HT-29 (cell line): ENCODE results near the gene DPEP3. TPM values are rescaled to one million over a fixed set of nuclear protein-coding genes. Genes with fewer than 3 reads are reported as not detected.
"Not testable (repeated sequence)": the region's sequence is repeated elsewhere in the genome, so short reads cannot be mapped to it uniquely, and the experiment has no call there.

ENCODE experiments used
- DNase-seq: peaks from one replicate; pipeline ENCODE4 v3.0.0-alpha.2; 2015; ENCODE audit warnings: low spot score
- total RNA-seq: library from RNA; depleted of rRNA; stranded (reverse); fragments of >200 nt; shearing (Covaris generic); gene quantifications from 2 replicates; pipeline ENCODE4 v1.2.3, GENCODE V29; 2014

The DPEP3 gene
- total RNA-seq, 1 experiment from 2014 or later, result not detected

DNA sequence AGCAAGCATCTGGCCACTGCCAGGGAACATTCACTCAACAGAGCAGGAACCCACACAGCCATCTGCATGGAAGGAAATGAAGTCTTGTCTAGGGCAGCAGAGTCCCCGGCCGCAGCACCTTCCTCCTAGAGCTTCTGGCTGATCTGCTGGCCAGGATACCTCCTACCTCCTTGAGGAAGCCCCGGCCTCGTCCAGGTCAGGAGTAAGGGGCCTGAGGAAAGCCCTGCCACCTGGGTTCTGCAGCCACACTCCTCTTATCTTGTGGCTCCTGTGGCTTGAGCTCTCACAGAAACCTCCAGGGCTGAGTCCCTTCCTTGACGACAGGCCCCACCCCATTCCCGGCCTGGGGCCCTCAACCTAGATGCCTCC is 13.7 kb upstream of the DPEP3 start:
- DNase-seq, result not testable (repeated sequence)

DNA sequence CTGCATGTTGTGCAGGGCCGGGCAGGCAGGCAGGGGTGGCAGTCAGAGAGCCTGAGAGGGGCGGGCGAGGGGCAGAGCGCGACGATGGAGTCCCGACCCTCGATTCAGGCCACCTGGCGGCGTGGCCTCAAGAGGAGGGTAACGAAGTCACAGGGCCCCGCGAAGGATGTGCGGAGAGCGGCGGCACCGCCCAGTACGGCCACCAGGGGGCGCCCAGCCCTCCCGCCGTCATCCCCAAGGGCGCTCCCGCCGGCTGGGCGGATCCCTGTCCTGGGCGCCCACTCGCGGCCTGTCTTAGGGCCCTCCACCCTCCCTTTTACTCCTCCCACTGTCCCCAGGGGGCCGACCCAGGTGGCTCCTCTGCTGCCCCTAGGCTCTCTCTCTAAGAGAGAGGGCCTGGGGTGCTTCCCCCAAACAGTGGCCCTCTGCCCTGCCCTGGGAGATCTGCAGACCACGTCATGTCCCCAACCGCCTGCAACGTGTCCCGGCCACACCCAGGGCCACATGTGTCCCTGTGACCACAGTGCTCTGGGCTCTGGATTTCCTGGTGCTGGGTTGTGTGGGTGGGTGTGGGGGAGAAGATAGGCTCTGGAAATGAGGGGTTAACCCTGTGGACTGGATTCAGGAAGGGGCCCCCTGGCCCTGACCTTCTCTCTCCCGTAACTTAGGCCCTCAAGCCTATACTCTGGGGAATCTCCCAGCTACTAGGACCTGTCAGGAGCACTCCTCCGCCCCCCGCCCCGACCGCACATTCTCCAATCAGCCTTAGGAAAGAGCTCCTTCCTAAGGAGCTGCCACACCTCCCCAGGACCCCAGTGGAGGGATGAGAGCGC is 13.1 kb upstream of the DPEP3 start:
- peak; percentile 79 for DNase-seq

DNA sequence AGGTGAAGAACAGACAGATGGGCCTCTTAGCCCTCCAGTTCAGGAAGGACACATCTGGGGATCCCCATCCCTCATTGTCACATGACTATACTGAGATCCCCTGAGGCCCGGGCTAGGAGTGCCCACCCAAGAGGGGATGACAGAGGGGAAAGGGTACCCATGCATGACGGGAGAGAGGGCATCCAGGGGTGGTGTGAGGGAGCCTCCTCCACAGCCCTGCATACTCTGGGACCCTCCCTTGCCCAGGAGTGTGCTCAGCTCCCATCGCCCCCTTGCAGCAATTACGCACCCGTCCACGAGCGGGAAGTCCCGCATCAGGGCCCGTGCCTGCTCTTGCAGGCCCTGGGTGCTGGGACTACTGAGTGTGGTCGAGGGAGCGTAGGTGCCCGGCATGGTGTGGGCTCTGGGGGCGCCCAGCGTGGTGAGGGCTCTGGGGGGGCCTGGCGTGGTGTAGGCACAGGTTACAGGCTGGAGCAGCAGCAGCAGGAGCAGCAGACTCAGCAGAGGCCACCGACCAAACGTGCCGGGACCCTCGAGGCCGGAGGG is 12.4 kb upstream of the DPEP3 start:
- no peak for DNase-seq

DNA sequence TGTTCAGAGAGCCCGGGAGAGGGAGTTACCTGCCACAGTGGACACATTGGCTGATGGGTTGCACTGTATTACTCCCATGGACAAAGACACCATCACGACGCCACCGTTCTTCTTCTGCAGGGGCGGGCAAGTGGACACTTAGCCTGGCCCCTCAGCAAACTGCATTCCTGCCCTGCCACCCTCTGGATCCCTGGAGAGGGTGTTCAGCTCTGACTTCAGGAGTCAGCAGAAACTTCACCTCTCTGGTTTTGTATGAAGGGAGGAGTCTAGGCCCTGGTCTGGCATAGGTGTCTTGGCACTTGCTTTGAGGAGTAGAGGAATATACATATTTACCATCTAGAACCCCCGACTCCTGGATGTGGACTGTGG is 9.7 kb upstream of the DPEP3 start:
- DNase-seq, result no peak

DNA sequence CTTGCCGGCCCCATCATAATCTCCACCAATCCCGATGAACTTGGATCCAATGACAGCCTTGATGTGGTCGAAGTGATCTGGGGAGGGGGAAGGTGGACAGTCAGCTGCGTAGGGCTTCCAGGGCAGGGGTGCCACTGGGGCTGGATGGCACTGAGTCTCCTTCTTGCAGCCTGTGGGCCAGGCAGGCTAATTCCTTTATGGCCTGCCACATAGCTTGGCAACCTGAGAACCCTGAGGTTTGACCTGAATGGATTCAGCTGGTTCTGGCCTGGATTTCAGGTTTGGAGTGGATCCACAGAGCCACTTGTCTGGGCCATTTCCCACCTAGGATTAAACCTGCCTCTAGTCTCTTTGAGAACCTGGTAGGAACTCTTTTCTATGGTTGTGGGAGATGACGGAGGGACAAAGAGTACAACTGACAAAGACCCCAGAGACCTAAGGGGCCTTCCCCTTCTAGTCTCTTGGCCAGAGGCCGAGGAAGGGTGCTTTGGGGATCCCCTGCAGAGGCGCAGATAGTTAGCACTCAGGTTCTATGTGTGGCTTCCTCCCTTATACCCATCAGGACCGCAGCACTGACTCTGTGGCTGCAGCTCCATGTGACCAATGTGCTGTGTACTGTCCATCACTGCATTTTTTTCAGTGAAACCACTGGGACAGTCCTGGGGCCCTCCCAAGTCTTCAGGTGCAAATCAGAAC is 9.2 kb upstream of the DPEP3 start:
- no peak for DNase-seq

DNA sequence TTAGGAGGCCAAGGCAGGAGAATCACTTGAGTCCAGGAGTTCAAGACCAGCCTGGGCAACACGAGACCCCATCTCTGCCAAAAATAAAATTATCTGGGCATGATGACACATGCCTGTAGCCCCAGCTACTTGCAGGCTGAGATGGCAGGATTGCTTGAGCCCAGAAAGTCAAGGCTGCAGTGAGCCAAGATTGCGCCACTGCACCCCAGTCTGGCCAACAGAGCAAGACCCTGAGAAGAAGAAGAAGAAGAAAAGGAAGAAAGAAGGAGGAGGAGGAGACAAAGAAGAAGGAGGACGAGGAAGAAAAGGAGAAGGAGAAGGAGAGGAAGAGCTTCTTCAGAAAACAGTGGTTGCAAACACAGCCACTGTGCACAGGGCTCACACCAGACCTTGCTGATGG is 8.4 kb upstream of the DPEP3 start:
- DNase-seq, result no peak

DNA sequence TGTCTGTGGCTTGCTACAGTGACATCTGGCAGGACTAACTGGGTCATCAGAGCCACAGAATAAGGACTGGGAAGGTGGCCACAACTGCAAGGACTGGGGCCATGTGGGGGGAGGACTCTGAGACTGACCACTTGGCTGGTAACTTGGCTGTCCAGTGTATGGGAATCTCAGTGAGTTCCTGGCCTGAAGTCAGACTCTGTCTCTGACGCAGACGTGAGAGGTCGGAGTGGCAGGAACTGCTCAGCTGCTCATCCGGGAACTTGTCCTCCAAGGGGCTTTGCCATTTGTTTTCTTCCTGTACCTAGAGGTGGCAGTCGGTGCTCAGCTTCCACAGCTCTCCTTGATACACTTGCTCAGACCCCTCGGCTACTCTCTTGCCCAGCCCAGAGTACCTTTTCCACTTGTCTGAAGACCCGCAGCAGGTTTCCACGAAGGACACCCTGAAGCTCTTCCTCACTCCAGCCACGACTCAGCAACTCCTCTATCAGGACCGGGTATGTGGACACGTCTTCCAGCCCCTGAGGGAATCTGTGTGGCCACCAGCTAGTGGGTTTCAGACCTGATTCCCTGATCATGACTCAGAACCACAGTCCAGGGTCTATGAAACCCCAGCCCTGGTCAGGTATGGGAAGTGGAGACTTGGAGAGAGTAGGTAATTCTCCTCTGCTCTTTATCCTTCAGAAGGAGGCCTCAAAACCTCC is 7.3 kb upstream of the DPEP3 start:
- DNase-seq, result no peak

DNA sequence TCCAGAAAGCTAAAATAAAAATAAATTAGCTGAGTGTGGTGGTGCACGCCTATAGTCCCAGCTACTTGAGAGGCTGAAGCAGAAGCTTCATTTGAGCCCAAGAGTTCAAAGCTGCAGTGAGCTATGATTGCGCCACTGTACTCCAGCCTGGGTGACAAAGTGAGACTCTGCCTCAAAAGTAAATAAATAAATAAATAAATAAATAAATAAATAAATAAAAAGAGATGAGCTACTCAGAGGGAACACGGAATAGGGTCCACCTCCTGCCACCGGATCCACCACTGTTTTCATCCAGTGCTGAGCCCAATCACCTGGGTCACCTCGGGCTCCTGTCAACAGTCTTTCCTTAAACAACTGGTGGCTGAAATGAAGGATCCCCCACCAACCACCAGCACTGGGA is 6.7 kb upstream of the DPEP3 start:
- no peak for DNase-seq

DNA sequence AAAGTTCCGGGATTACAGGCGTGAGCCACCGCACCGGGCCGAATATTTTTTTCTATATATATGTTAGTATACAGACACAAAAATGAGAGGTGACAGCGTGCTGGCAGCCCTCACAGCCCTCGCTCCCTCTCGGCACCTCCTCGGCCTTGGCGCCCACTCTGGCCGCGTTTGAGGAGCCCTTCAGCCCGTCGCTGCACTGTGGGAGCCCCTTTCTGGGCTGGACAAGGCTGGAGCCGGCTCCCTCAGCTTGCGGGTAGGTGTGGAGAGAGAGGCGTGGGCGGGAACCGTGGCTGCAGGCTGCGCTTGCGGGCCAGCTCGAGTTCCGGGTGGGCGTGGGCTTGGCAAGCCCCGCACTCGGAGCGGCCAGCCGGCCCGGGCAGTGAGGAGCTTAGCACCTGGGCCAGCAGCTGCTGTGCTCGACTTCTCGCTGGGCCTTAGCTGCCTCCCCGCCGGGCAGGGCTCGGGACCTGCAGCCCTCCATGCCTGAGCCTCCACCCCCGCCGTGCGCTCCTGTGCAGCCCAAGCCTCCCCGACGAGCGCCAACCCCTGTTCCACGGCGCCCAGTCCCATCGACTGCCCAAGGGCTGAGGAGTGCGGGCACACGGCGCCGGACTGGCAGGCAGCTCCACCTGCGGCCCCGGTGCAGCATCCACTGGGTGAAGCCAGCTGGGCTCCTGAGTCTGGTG is 1.9 kb upstream of the DPEP3 start:
- DNase-seq, result no peak

DNA sequence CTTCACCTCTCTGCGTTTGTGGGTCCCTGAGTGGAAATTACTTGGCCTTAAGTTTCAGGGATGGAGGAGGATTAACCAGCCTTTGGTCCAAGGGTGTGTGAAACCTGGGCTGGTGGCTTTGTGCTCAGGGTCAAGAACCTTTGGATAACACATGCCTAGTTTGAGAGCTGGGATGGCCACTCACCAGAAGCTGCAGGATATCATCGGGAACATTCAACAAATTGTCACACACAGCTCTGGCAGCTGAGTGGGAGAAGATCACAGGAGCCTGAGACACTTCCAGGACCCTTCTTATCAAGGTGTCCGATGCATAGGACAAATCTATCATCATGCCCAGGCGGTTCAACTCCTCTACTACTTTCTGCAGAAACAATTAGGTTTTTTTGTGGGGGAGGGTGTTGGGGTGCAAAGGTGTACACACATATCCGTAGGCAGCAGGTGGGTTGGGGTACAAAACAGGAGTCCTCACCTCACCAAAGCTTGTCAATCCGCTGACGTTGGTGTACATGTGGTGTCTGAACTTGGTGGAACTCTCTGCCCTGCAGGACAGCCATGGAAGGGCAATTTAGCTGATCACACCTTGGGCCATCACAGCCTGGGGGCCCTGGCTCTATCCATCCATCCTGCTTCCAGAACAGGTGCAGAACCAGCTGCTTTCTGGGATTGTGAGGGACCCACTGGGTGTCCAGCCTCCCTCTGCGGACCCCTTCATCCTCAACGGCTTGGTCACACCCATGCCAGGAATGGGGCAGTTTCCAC is 2.7 kb downstream of the DPEP3 start:
- no peak for DNase-seq

DNA sequence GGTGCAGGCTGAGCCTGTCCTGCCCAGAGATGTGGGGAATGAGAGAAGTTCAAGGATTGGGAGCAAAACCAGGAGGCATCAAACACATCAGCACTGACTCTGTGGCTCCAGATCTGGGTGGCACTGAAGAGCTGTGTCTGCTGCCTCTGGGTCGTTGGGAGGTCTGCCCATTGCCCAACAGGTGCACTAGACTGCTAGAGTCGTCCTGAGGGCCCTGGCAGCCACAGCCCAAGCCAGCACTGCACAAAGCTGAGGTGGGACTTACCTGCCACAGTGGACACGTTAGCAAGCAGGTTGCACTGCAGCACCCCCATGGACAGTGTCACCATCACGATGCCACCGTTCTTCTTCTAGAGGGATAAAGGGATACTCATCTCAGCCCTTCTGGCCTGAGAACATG is 3.3 kb downstream of the DPEP3 start:
- no peak for DNase-seq

DNA sequence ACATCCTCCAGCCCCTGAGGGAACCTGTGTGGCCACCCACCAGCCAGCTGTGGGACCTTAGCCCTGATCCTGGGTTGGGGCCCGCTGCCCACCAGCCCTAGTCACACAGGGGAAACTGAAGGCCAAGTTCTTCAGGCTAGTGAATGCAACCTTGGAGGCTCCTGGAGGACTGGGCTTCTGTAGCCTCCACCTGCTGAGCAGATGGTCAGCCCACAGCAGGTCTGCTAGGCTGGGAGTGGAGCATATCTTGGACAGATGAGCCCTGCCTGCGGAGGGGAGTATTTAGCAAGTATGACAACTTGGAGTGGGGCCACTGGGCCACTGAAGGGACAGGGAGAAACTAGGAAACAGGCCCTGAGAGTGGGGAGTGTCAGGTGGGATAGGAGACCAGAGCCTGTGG is 4.1 kb downstream of the DPEP3 start:
- no peak for DNase-seq

DNA sequence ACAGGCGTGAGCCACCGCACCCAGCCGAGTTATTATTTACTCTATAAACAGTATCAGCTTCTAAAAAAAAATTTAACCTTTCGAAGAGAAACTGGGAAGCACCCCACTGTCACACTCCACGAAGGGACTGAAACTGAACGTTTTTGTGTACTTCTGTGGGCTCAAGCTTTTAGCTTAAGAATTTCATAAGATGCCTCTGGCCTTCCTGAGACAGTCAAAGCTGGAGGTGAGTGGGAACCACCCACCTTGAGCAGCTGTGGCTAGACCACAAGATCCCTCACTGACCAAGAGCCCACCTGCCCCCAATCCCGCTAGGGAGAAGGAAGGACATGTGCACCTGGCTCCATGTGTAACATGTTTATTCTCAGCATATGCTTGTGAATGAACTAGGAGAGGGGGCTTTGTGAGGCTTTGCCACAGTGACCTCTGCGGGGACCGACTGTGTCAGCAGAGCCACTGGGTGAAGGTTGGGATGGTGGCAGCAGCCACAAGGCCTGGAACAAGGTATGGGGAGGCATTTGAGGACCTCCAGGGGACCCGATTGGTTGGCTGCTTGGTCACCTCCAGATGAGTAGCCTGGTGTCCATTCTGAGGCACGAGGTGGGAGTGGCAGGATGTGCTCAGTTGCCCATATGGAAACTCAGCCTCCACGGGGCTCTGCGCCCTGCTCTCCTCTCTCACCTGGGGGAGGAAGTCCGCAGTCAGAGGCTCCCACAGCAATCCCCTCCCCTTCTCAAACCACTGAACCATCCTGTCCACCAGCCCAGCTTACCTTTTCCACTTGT is 4.8 kb downstream of the DPEP3 start:
- no peak for DNase-seq

DNA sequence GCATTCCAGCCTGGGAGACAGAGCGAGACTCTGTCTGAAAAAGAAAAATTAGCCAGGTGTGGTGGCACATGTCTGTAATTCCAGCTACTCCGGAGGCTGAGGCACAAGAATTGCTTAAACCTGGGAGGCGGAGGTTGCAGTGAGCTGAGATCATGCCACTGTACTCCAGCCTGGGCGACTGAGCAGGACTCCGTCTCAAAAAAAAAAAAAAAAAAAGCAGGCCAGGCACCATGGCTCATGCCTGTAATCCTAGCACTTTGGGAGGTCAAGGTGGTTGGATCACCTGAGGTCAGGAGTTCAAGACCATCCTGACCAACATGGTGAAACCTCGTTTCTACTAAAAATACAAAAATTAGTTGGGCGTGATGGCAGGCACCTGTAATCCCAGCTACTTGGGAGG is 8.0 kb downstream of the DPEP3 start:
- not testable (repeated sequence) for DNase-seq

DNA sequence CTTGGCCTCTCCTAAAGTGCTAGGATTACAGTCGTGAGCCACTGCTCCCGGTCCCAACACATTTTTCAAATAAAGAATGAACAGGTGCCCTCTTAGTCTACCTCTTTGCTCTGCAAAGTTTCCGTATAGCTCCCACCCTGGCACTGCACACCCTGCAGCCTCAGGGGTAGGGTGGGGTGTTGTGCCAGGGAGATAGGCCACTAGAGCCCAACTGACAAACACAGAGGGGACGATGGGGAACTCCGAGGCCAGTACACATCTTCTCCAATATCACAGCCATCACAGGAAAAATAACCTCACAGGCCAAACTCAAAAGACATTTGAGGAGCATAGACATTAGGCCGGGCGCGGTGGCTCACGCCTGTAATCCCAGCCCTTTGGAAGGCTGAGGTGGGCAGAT is 9.2 kb downstream of the DPEP3 start:
- DNase-seq, result no peak

DNA sequence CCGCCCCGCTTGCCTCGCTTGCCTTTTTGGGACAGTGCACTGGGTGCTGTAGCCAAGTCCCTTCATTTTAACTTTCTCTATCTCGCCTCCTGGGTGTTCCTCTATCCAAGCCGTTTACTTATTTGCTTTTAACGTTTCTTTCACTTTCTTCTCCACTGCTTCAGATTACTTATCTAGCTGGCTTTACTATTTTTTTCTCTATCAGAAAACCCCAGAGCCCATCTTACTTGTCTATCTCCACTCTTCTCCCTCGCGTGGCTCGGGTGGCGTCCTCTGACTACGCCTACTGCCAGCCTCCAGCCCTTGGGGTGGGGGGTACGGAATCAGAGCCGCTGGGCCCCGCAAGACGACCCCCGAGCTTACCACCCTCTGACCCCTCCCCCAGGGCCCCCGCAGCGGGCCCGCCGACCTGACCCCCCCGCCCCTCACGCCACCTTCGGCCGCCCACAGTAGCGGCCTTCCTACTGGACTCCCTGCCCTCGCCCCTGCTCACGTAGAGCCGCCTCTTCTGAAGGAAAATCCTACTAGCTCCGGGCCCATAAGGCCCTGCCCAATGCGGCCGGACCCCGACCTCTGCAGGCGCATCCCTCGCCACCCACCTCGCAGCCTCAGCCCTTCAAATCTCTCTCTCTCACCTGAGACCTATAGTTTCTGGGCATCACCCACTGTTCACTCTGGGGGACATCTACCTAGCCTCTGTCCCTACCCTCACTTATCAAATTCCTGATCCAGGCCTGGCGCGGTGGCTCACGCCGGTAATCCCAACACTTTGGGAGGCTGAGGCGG is 10.9 kb downstream of the DPEP3 start:
- DNase-seq, result no peak

DNA sequence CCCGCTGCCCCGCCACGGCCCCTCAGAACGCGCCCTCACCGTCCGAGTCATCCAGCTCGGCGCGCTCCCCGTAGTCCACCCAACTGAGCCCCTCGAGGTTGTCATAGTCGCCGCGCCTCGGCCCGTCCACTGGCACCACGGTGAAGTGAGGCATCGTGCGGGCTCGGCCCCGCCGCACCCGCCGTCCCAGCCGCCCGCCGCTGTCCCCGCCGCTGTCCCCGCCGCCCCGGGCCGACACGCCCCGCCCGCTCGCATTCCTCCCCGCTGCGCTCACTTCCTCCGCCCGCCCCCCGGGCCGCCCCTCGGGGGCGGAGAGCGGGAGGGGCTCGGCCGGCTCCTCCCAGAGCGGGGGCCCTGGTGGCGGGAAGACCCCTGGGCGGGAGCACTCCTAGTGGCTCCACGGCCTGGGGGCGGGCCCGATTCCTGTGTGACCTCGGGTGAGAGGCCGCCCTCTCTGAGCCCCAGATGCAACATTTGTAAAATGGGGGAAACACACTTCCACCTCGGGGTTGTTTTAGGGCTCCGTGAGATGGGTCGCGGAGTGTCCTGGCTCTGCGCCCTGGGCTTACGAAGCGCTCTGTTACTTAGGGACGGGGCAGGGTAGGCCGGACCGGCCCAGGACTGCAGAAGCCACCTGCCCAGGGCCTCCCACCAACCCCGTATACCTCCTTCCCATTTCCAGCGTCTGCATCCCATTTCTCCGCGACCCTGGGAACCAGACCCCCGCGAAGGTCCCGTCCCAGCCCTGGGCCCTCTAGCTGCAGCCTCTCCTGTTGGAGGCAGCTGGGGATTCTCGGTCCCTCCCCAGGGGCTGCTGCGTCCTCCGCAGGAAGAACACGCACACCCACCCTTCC is 11.7 kb downstream of the DPEP3 start, which contains the start of gene SLC12A4:
Gene SLC12A4, minus strand, starts transcription at position 238 of the 854 bp plus-strand sequence. Its CDS starts 84 bp downstream, at position 154.
- peak; percentile 37 for DNase-seq

DNA sequence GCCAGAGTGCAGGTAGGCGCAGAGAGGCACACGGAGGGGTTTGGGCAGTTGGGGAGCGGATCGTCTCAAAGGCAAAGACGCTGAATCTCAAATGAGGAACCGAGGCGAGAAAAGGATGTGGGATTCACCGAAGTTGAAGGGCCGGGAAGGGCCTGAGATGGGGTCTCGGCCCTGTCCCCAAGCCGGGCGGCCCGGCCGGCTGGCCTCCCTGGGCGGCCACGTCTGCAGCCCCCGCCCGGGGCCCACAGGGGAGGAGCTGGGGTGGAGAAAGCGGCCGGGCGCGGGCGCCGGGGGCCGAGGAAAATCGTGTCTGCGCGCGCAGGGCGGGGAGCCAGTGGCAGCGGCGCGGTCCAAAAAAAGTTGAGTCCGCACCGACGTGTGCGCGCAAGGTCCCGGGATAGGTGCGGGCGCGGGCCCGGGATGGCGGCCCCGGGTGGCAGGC is 12.3 kb downstream of the DPEP3 start:
- no peak for DNase-seq
